Measurements from ENCODE around the gene CYSTM1.

The CYSTM1 gene

GRCh38 chr5:140147460-140147859 lies 27.5 kb upstream of the CYSTM1 start:
- H3K4me3 ChIP-seq (ENCODE audit: control insufficient read depth, low read depth, low read length) = no peak overlapping the region
- no peak for TF ChIP-seq CTCF (conservative IDR thresholded peaks at IDR 0.05; ENCODE audit: control insufficient read depth, insufficient read depth, low read depth, low read length)
- DNase-seq (ENCODE audit: low read depth) = no peak

- TF ChIP-seq CTCF (conservative IDR thresholded peaks at IDR 0.05; ENCODE audit: control insufficient read depth, insufficient read depth, low read depth, low read length) = no peak
- peak; percentile 9 for DNase-seq (ENCODE audit: low read depth)
- no peak overlapping the region for H3K4me3 ChIP-seq (ENCODE audit: control insufficient read depth, low read depth, low read length)
Measured at GRCh38 chr5:140148508-140148907, 26.5 kb upstream of the CYSTM1 start.

- no peak for TF ChIP-seq CTCF (conservative IDR thresholded peaks at IDR 0.05; ENCODE audit: control insufficient read depth, insufficient read depth, low read depth, low read length)
- H3K4me3 ChIP-seq (ENCODE audit: control insufficient read depth, low read depth, low read length) = no peak overlapping the region
- no peak for DNase-seq (ENCODE audit: low read depth)
Measured at GRCh38 chr5:140150201-140150600, 24.8 kb upstream of the CYSTM1 start.

GRCh38 chr5:140151144-140152021 lies 23.6 kb upstream of the CYSTM1 start:
- TF ChIP-seq CTCF (conservative IDR thresholded peaks at IDR 0.05; ENCODE audit: control insufficient read depth, insufficient read depth, low read depth, low read length) = no peak
- no peak for DNase-seq (ENCODE audit: low read depth)
- no peak overlapping the region for H3K4me3 ChIP-seq (ENCODE audit: control insufficient read depth, low read depth, low read length)

- no peak overlapping the region for H3K4me3 ChIP-seq (ENCODE audit: control insufficient read depth, low read depth, low read length)
- no peak for DNase-seq (ENCODE audit: low read depth)
- no peak for TF ChIP-seq CTCF (conservative IDR thresholded peaks at IDR 0.05; ENCODE audit: control insufficient read depth, insufficient read depth, low read depth, low read length)
Measured at GRCh38 chr5:140152022-140152999, 22.7 kb upstream of the CYSTM1 start.

GRCh38 chr5:140153255-140153654 lies 21.7 kb upstream of the CYSTM1 start:
- no peak for DNase-seq (ENCODE audit: low read depth)
- TF ChIP-seq CTCF (conservative IDR thresholded peaks at IDR 0.05; ENCODE audit: control insufficient read depth, insufficient read depth, low read depth, low read length) = no peak
- H3K4me3 ChIP-seq (ENCODE audit: control insufficient read depth, low read depth, low read length) = no peak overlapping the region
